HUES48 (cell line): ENCODE measurements around the gene CKMT1A.
"Not testable (repeated sequence)": the region's sequence is repeated elsewhere in the genome, so short reads cannot be mapped to it uniquely, and the experiment has no call there.

Source experiments
- H3K27ac ChIP-seq: one replicate; pipeline ENCODE4 v1.7.0; 2013; ENCODE audit warnings: low read depth, low read length, inconsistent platforms
- H3K27me3 ChIP-seq: 2 replicates; pipeline ENCODE4 v1.6.1; 2013; ENCODE audit warnings: mild to moderate bottlenecking, low read length; ENCODE audit not compliant: control insufficient read depth, insufficient read depth
- H3K36me3 ChIP-seq: 2 replicates; pipeline ENCODE4 v1.6.1; 2013; ENCODE audit warnings: low read length; ENCODE audit not compliant: control insufficient read depth, insufficient read depth
- H3K4me1 ChIP-seq: 2 replicates; pipeline ENCODE4 v1.6.1; 2013; ENCODE audit warnings: mild to moderate bottlenecking, low read length; ENCODE audit not compliant: control insufficient read depth, insufficient read depth
- H3K4me3 ChIP-seq: 2 replicates; pipeline ENCODE4 v1.5.1; 2013; ENCODE audit warnings: mild to moderate bottlenecking, low read depth, low read length
- H3K9ac ChIP-seq: 2 replicates; pipeline ENCODE4 v1.6.1; 2013; ENCODE audit warnings: mild to moderate bottlenecking, low read depth, low read length, moderate library complexity
- H3K9me3 ChIP-seq: 2 replicates; pipeline ENCODE4 v1.6.1; 2013; ENCODE audit warnings: low read length; ENCODE audit not compliant: control insufficient read depth, insufficient read depth

CKMT1A gene

GRCh38 chr15:43702701-43703424 lies 9.2 kb downstream of the CKMT1A start:
- Histone ChIP-seq H3K27me3 (no peaks in the 10 kb centered on the region), H3K4me3 (no peak overlapping the region), H3K36me3 (peaks cover 7% of the 10 kb centered on the region; the same call in 1 of the 2 replicates), H3K4me1 (no peaks in the 10 kb centered on the region), H3K27ac (no peak overlapping the region), H3K9me3 (no peaks in the 10 kb centered on the region), H3K9ac (no peak overlapping the region)

- H3K36me3 ChIP-seq, H3K4me1 ChIP-seq, H3K9me3 ChIP-seq, H3K27ac ChIP-seq, H3K4me3 ChIP-seq, H3K27me3 ChIP-seq, H3K9ac ChIP-seq: not testable (repeated sequence)
Measured at GRCh38 chr15:43710431-43711131, 16.9 kb downstream of the CKMT1A start.

- Histone ChIP-seq H3K4me1 (no peaks in the 10 kb centered on the region), H3K9ac (no peak overlapping the region), H3K27ac (no peak overlapping the region), H3K9me3 (no peaks in the 10 kb centered on the region), H3K27me3 (no peaks in the 10 kb centered on the region), H3K36me3 (no peaks in the 10 kb centered on the region), H3K4me3 (no peak overlapping the region)
Measured at GRCh38 chr15:43723151-43723550, 29.5 kb downstream of the CKMT1A start.

GRCh38 chr15:43726306-43726705 lies 32.6 kb downstream of the CKMT1A start:
- H3K27ac ChIP-seq, H3K9ac ChIP-seq: not testable (repeated sequence)

GRCh38 chr15:43728053-43728725 lies 34.5 kb downstream of the CKMT1A start:
- H3K36me3 ChIP-seq, H3K4me3 ChIP-seq, H3K27me3 ChIP-seq, H3K9me3 ChIP-seq, H3K27ac ChIP-seq, H3K9ac ChIP-seq, H3K4me1 ChIP-seq: not testable (repeated sequence)

More at GRCh38 chr15:43726306-43726705, 32.6 kb downstream of the CKMT1A start:
- not testable (repeated sequence) for H3K9me3 ChIP-seq, H3K4me3 ChIP-seq, H3K36me3 ChIP-seq, H3K4me1 ChIP-seq, H3K27me3 ChIP-seq

GRCh38 chr15:43735416-43735815 lies 41.8 kb downstream of the CKMT1A start:
- H3K9me3 ChIP-seq: no peaks in the 10 kb centered on the region
- no peaks in the 10 kb centered on the region for H3K36me3 ChIP-seq
- no peaks in the 10 kb centered on the region for H3K4me1 ChIP-seq
- H3K27ac ChIP-seq: no peak overlapping the region
- H3K27me3 ChIP-seq: no peaks in the 10 kb centered on the region
- no peak overlapping the region for H3K9ac ChIP-seq
- H3K4me3 ChIP-seq: no peak overlapping the region

GRCh38 chr15:43746245-43746902 lies 52.7 kb downstream of the CKMT1A start, which contains the start of gene PDIA3:
PDIA3 (plus strand) TSS chr15:43746438; CDS start chr15:43746540, 102 bp downstream.
- peak within 1 kb of the TSS; percentile 94 for H3K9ac ChIP-seq
- peak within 1 kb of the TSS; percentile 94 for H3K27ac ChIP-seq
- not testable (repeated sequence) for H3K9me3 ChIP-seq, H3K27me3 ChIP-seq, H3K4me1 ChIP-seq
- peak within 1 kb of the TSS; percentile 68 for H3K4me3 ChIP-seq
- peaks cover 17% of the 10 kb centered on the region for H3K36me3 ChIP-seq

- H3K27ac ChIP-seq: peak overlapping the region; percentile 94
- not testable (repeated sequence) for H3K27me3 ChIP-seq
Measured at GRCh38 chr15:43746903-43747309, 53.2 kb downstream of the CKMT1A start.

GRCh38 chr15:43748376-43748775 lies 54.7 kb downstream of the CKMT1A start:
- H3K27ac ChIP-seq: no peak overlapping the region
- H3K4me1 ChIP-seq: no peaks in the 10 kb centered on the region
- H3K36me3 ChIP-seq: peaks cover 37% of the 10 kb centered on the region
- no peak overlapping the region for H3K9ac ChIP-seq
- H3K27me3 ChIP-seq: no peaks in the 10 kb centered on the region
- H3K4me3 ChIP-seq: peak overlapping the region; percentile 68
- no peaks in the 10 kb centered on the region for H3K9me3 ChIP-seq

More at GRCh38 chr15:43746903-43747309, 53.2 kb downstream of the CKMT1A start:
- H3K9ac ChIP-seq: peak overlapping the region; percentile 94
- peak overlapping the region; percentile 68 for H3K4me3 ChIP-seq
- peaks cover 22% of the 10 kb centered on the region for H3K36me3 ChIP-seq
- not testable (repeated sequence) for H3K4me1 ChIP-seq, H3K9me3 ChIP-seq
